Uterus (tissue), 4 donors: ENCODE results near the gene ADRA2C. TPM values are rescaled to one million over a fixed set of nuclear protein-coding genes. Genes with fewer than 3 reads are reported as not detected.

Experiments used
- DNase-seq, 2 donors: peaks; one replicate each; pipeline ENCODE4 v3.0.0-alpha.2; 2019 to 2020
- H3K27ac ChIP-seq, 2 donors: fragments of 200-600 bp; sonication (generic); 1 replicate in 1 of 2; 2 replicates in 1 of 2; pipeline ENCODE4 v1.5.1; 2016 to 2018
- H3K27me3 ChIP-seq, 2 donors: fragments of 200-600 bp; sonication (generic); one replicate each; pipeline ENCODE4 v1.5.1; 2018 to 2019; ENCODE audit warnings: control low read depth in 1 of 2
- H3K36me3 ChIP-seq, 2 donors: fragments of 200-600 bp; sonication (generic); one replicate each; pipeline ENCODE4 v1.5.1; 2019; ENCODE audit warnings: control low read depth in 1 of 2
- H3K4me1 ChIP-seq, 2 donors: fragments of 200-600 bp; sonication (generic); one replicate each; pipeline ENCODE4 v1.5.1; 2018 to 2019; ENCODE audit warnings: control low read depth in 1 of 2
- H3K4me3 ChIP-seq, 2 donors: fragments of 200-600 bp; sonication (generic); 1 replicate in 1 of 2; 2 replicates in 1 of 2; pipeline ENCODE4 v1.5.1; 2018 to 2019; ENCODE audit warnings: mild to moderate bottlenecking in 1 of 2
- H3K9me3 ChIP-seq, 2 donors: fragments of 200-600 bp; sonication (generic); one replicate each; pipeline ENCODE4 v1.5.1; 2019; ENCODE audit warnings: control low read depth in 1 of 2
- CTCF ChIP-seq, 4 experiments: fragments of 200-600 bp in 2 of 4; fragments of 450-650 bp in 2 of 4; sonication (generic) in 2 of 4; IDR thresholded peaks; one replicate each; pipeline ENCODE4 v1.5.1; 2016 to 2019; ENCODE audit warnings: antibody characterized with exemption in 4 of 4, mild to moderate bottlenecking in 2 of 4, moderate library complexity in 1 of 4
- POLR2A ChIP-seq, 2 donors: fragments of 450-650 bp; IDR thresholded peaks; one replicate each; pipeline ENCODE4 v1.6.1; 2016; ENCODE audit warnings: antibody characterized with exemption in 2 of 2, mild to moderate bottlenecking in 1 of 2, moderate library complexity in 1 of 2
- intact Hi-C: fragments of 100-400 bp; cut with DNase I; formaldehyde crosslinking; loops from one replicate; pipeline ENCODE4 v1.15.1; 2023; ENCODE audit warnings: low total_unique reads
- total RNA-seq, 4 donors: library from RNA; depleted of rRNA in 3 of 4; stranded (reverse); fragments of >200 nt in 3 of 4; gene quantifications; one replicate each; pipeline versions ENCODE4 v1.1.0 to v1.2.4, GENCODE V29; 2014 to 2023
- donor health status: DM: yes; HTN: yes; CAD: no.

Gene ADRA2C
- total RNA-seq, 4 donors from 2014 or later: 4.1 to 75.0 (median 24.7) TPM

GRCh38 chr4:3773552-3774001 is 7.4 kb downstream of the ADRA2C start:
- no peaks in the 10 kb centered on the region for H3K27me3 ChIP-seq
- intact Hi-C loops: no loop called here
- no peak overlapping the region for H3K27ac ChIP-seq
- TF ChIP-seq POLR2A (IDR thresholded peaks at IDR 0.05): no peak
- no peak for TF ChIP-seq CTCF (IDR thresholded peaks at IDR 0.05)
- H3K4me3 ChIP-seq: no peak overlapping the region
- H3K4me1 ChIP-seq: no peaks in the 10 kb centered on the region
- DNase-seq: no peak
- H3K9me3 ChIP-seq: no peaks in the 10 kb centered on the region
- H3K36me3 ChIP-seq: no peaks in the 10 kb centered on the region

GRCh38 chr4:3774253-3774883 is 8.2 kb downstream of the ADRA2C start:
- Histone ChIP-seq H3K27me3 (no peaks in the 10 kb centered on the region), H3K9me3 (no peaks in the 10 kb centered on the region), H3K36me3 (no peaks in the 10 kb centered on the region), H3K4me3 (no peak overlapping the region), H3K27ac (no peak overlapping the region), H3K4me1 (no peaks in the 10 kb centered on the region)
- no peak for DNase-seq
- intact Hi-C loops: no loop called here
- TF ChIP-seq POLR2A (IDR thresholded peaks at IDR 0.05) (no peak), CTCF (IDR thresholded peaks at IDR 0.05) (no peak)

GRCh38 chr4:3775005-3775404 is 8.8 kb downstream of the ADRA2C start:
- H3K27me3 ChIP-seq: no peaks in the 10 kb centered on the region
- DNase-seq: no peak
- no peaks in the 10 kb centered on the region for H3K9me3 ChIP-seq
- no peak overlapping the region for H3K27ac ChIP-seq
- no peaks in the 10 kb centered on the region for H3K36me3 ChIP-seq
- H3K4me1 ChIP-seq: no peaks in the 10 kb centered on the region
- H3K4me3 ChIP-seq: no peak overlapping the region
- intact Hi-C loops: no loop called here
- no peak for TF ChIP-seq POLR2A (IDR thresholded peaks at IDR 0.05)
- TF ChIP-seq CTCF (IDR thresholded peaks at IDR 0.05): no peak

GRCh38 chr4:3775576-3775975 is 9.4 kb downstream of the ADRA2C start:
- intact Hi-C loops: no loop called here
- H3K36me3 ChIP-seq: no peaks in the 10 kb centered on the region
- H3K27me3 ChIP-seq: no peaks in the 10 kb centered on the region
- no peak for DNase-seq
- no peak overlapping the region for H3K27ac ChIP-seq
- no peaks in the 10 kb centered on the region for H3K4me1 ChIP-seq
- no peak overlapping the region for H3K4me3 ChIP-seq
- TF ChIP-seq CTCF (IDR thresholded peaks at IDR 0.05) (no peak), POLR2A (IDR thresholded peaks at IDR 0.05) (no peak)
- H3K9me3 ChIP-seq: no peaks in the 10 kb centered on the region

GRCh38 chr4:3776166-3777032 is 10.2 kb downstream of the ADRA2C start:
- no peak for TF ChIP-seq CTCF (IDR thresholded peaks at IDR 0.05)
- no peak for TF ChIP-seq POLR2A (IDR thresholded peaks at IDR 0.05)
- H3K36me3 ChIP-seq: no peaks in the 10 kb centered on the region
- no peaks in the 10 kb centered on the region for H3K27me3 ChIP-seq
- H3K9me3 ChIP-seq: no peaks in the 10 kb centered on the region
- H3K27ac ChIP-seq: no peak overlapping the region
- H3K4me3 ChIP-seq: no peak overlapping the region
- intact Hi-C loops: no loop called here
- no peaks in the 10 kb centered on the region for H3K4me1 ChIP-seq
- DNase-seq: no peak
